ENCODE data around the gene KCNQ1. TPM values are rescaled to one million over a fixed set of nuclear protein-coding genes. Genes with fewer than 3 reads are reported as not detected.

KCNQ1 gene
- polyA plus RNA-seq, 1 donor from 2014 or later = not detected

DNA sequence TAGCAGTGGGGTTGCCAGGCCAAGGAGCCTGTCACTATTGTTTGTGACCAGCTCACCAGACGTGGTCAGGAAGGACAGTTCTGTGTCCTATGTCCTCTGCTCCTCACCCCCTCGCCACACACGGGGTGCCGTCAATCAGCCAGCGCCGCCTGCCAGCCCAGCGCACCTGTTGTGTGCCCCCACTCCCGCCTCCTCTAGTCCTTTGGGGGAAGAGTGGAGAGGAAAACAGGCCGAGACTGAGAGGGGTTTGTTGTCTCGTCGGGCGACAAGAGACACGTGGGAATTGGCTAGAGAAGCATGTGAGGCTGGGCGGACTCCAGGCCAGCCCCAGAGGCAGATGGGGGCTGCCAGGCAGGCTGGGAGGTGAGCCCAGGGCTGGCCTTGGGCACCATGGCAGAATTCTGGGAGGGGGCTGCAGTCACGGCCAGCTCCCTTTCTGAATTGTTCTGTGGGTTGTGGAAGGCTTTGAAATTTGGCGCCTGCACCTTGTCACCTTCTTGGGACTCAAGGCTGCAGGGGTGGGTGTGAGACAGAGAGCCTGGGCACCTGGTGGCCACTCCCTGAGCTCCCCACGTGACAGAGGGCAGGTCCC lies 258.1 kb downstream of the KCNQ1 start:
- Histone ChIP-seq H3K4me3 (ENCODE audit: low read length) (no peak overlapping the region), H3F3A (ENCODE audit: insufficient read depth, low read length, poor library complexity, severe bottlenecking) (no peaks in the 10 kb centered on the region), H2AFZ (ENCODE audit: low read depth, low read length) (no peak overlapping the region), H3K9me2 (ENCODE audit: insufficient read depth, low read length) (no peaks in the 10 kb centered on the region), H3K4me2 (ENCODE audit: low read length) (no peak overlapping the region), H3K79me2 (replicated peaks; ENCODE audit: insufficient read depth, low read length) (peaks cover 15% of the 10 kb centered on the region), H3K9ac (ENCODE audit: low read length) (no peak overlapping the region), H4K20me1 (ENCODE audit: insufficient read depth) (no peaks in the 10 kb centered on the region), H3K27ac (ENCODE audit: low read length) (no peak overlapping the region), H3K36me3 (ENCODE audit: insufficient read depth, low read length) (no peaks in the 10 kb centered on the region), H3K27me3 (ENCODE audit: insufficient read depth, low read depth, low read length) (no peaks in the 10 kb centered on the region), H3K9me3 (ENCODE audit: low read length) (no peaks in the 10 kb centered on the region)
- TF ChIP-seq POLR2AphosphoS5 (IDR thresholded peaks at IDR 0.05) (no peak), TAF1 (IDR thresholded peaks at IDR 0.05; ENCODE audit: low read depth) (no peak), RAD21 (conservative IDR thresholded peaks at IDR 0.05) (no peak), EP300 (conservative IDR thresholded peaks at IDR 0.05; ENCODE audit: poor library complexity, severe bottlenecking) (no peak), SMC3 (conservative IDR thresholded peaks at IDR 0.05; ENCODE audit: poor library complexity) (no peak), MXI1 (conservative IDR thresholded peaks at IDR 0.05; ENCODE audit: poor library complexity, severe bottlenecking) (no peak), EZH2 (IDR thresholded peaks at IDR 0.05; ENCODE audit: borderline replicate concordance, insufficient read depth, low read length, poor library complexity, severe bottlenecking) (no peak)
- TF ChIP-seq, protein P1, sequence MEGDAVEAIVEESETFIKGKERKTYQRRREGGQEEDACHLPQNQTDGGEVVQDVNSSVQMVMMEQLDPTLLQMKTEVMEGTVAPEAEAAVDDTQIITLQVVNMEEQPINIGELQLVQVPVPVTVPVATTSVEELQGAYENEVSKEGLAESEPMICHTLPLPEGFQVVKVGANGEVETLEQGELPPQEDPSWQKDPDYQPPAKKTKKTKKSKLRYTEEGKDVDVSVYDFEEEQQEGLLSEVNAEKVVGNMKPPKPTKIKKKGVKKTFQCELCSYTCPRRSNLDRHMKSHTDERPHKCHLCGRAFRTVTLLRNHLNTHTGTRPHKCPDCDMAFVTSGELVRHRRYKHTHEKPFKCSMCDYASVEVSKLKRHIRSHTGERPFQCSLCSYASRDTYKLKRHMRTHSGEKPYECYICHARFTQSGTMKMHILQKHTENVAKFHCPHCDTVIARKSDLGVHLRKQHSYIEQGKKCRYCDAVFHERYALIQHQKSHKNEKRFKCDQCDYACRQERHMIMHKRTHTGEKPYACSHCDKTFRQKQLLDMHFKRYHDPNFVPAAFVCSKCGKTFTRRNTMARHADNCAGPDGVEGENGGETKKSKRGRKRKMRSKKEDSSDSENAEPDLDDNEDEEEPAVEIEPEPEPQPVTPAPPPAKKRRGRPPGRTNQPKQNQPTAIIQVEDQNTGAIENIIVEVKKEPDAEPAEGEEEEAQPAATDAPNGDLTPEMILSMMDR (IDR thresholded peaks at IDR 0.05; ENCODE audit: poor library complexity, severe bottlenecking) = no peak
- TF ChIP-seq, protein P2, sequence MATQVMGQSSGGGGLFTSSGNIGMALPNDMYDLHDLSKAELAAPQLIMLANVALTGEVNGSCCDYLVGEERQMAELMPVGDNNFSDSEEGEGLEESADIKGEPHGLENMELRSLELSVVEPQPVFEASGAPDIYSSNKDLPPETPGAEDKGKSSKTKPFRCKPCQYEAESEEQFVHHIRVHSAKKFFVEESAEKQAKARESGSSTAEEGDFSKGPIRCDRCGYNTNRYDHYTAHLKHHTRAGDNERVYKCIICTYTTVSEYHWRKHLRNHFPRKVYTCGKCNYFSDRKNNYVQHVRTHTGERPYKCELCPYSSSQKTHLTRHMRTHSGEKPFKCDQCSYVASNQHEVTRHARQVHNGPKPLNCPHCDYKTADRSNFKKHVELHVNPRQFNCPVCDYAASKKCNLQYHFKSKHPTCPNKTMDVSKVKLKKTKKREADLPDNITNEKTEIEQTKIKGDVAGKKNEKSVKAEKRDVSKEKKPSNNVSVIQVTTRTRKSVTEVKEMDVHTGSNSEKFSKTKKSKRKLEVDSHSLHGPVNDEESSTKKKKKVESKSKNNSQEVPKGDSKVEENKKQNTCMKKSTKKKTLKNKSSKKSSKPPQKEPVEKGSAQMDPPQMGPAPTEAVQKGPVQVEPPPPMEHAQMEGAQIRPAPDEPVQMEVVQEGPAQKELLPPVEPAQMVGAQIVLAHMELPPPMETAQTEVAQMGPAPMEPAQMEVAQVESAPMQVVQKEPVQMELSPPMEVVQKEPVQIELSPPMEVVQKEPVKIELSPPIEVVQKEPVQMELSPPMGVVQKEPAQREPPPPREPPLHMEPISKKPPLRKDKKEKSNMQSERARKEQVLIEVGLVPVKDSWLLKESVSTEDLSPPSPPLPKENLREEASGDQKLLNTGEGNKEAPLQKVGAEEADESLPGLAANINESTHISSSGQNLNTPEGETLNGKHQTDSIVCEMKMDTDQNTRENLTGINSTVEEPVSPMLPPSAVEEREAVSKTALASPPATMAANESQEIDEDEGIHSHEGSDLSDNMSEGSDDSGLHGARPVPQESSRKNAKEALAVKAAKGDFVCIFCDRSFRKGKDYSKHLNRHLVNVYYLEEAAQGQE (IDR thresholded peaks at IDR 0.05; ENCODE audit: borderline replicate concordance) = no peak

DNA sequence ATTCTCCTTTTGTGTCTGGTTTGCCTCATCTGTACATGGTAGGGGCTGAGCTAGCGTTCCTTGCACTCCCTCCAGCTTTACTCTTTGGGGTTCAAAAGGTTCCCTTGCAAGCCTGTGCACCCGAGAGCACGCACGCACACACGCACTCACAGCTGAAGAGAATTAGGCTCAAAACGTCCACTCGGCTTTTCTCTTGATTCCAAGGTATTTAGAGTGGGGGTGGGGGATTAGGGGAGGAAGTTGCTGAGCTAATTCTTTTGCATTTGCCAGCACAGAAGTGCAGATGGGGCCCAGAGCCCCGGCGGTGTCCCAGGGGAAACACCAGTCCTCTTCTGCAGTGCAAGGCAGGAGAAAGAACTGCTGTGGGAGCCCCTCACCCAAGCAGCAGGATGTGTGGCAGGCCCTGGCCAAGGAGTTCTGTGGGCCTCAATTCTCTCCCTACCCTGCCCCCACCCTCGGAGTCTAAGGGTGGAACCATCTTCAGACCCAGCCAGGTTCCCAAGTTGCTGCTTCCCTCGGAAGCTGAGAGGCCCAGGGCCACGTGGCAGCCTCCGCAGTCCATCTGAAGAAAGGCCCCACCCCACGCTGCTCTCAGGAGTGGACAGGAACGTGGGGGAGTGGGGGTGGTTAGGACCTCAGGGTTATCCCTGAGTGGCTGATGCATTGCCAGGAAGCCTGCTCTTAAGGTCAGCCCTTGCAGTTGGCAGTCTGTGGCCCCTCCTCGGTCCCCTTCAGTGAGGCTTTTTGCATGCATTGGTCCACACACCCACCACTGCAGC lies 258.7 kb downstream of the KCNQ1 start:
- H3K27me3 ChIP-seq (ENCODE audit: insufficient read depth, low read depth, low read length) = no peaks in the 10 kb centered on the region
- H3K27ac ChIP-seq (ENCODE audit: low read length) = no peak overlapping the region

More for the DNA sequence above, 258.7 kb downstream of the KCNQ1 start:
- no peaks in the 10 kb centered on the region for H4K20me1 ChIP-seq (ENCODE audit: insufficient read depth)
- no peaks in the 10 kb centered on the region for H3K36me3 ChIP-seq (ENCODE audit: insufficient read depth, low read length)
- TF ChIP-seq EZH2 (IDR thresholded peaks at IDR 0.05; ENCODE audit: borderline replicate concordance, insufficient read depth, low read length, poor library complexity, severe bottlenecking) (no peak), RAD21 (conservative IDR thresholded peaks at IDR 0.05) (no peak), TAF1 (IDR thresholded peaks at IDR 0.05; ENCODE audit: low read depth) (no peak), SMC3 (conservative IDR thresholded peaks at IDR 0.05; ENCODE audit: poor library complexity) (no peak), EP300 (conservative IDR thresholded peaks at IDR 0.05; ENCODE audit: poor library complexity, severe bottlenecking) (no peak), POLR2AphosphoS5 (IDR thresholded peaks at IDR 0.05) (no peak), MXI1 (conservative IDR thresholded peaks at IDR 0.05; ENCODE audit: poor library complexity, severe bottlenecking) (no peak)
- TF ChIP-seq, protein P2 (IDR thresholded peaks at IDR 0.05; ENCODE audit: borderline replicate concordance) = no peak
- TF ChIP-seq, protein P1 (IDR thresholded peaks at IDR 0.05; ENCODE audit: poor library complexity, severe bottlenecking) = no peak
- no peaks in the 10 kb centered on the region for H3K9me3 ChIP-seq (ENCODE audit: low read length)
- no peak overlapping the region for H3K9ac ChIP-seq (ENCODE audit: low read length)
- no peak overlapping the region for H2AFZ ChIP-seq (ENCODE audit: low read depth, low read length)
- H3K79me2 ChIP-seq (replicated peaks; ENCODE audit: insufficient read depth, low read length) = peaks cover 8% of the 10 kb centered on the region
- H3K4me3 ChIP-seq (ENCODE audit: low read length) = no peak overlapping the region
- H3F3A ChIP-seq (ENCODE audit: insufficient read depth, low read length, poor library complexity, severe bottlenecking) = no peaks in the 10 kb centered on the region
- H3K9me2 ChIP-seq (ENCODE audit: insufficient read depth, low read length) = no peaks in the 10 kb centered on the region
- no peak overlapping the region for H3K4me2 ChIP-seq (ENCODE audit: low read length)

Data from neural cell (in vitro differentiated cells).